Peyer's patch (tissue), 4 donors: ENCODE results near the gene ITPRID1. TPM values are rescaled to one million over a fixed set of nuclear protein-coding genes. Genes with fewer than 3 reads are reported as not detected.

Source experiments
- DNase-seq, 3 donors: peaks; one replicate each; pipeline ENCODE4 v3.0.0-alpha.2; 2017 to 2019
- H3K27ac ChIP-seq, 4 donors: fragments of 200-600 bp; sonication (generic); one replicate each; pipeline ENCODE4 v1.5.1; 2016 to 2019
- H3K27me3 ChIP-seq, 2 donors: fragments of 200-600 bp; sonication (generic); one replicate each; pipeline ENCODE4 v1.5.1; 2019
- H3K36me3 ChIP-seq, 3 donors: fragments of 200-600 bp; sonication (generic); one replicate each; pipeline ENCODE4 v1.5.1; 2016 to 2019
- H3K4me1 ChIP-seq, 4 donors: fragments of 200-600 bp; sonication (generic); one replicate each; pipeline ENCODE4 v1.5.1; 2016 to 2019
- H3K4me3 ChIP-seq, 4 donors: fragments of 200-600 bp; sonication (generic); 1 replicate in 3 of 4; 2 replicates in 1 of 4; pipeline ENCODE4 v1.5.1; 2016 to 2019; ENCODE audit warnings: mild to moderate bottlenecking in 1 of 4
- H3K9me3 ChIP-seq, 4 donors: fragments of 200-600 bp; sonication (generic); one replicate each; pipeline ENCODE4 v1.5.1; 2016 to 2019; ENCODE audit warnings: mild to moderate bottlenecking in 1 of 4
- POLR2A ChIP-seq, 2 donors: fragments of 450-650 bp; IDR thresholded peaks; one replicate each; pipeline ENCODE4 v1.5.1; 2017; ENCODE audit warnings: antibody characterized with exemption in 2 of 2, mild to moderate bottlenecking in 2 of 2, moderate library complexity in 2 of 2
- total RNA-seq, 4 donors: library from RNA; depleted of rRNA; stranded (reverse); fragments of >200 nt; gene quantifications; one replicate each; pipeline ENCODE4 v1.1.0, GENCODE V29; 2016
- TF ChIP-seq, protein P1 (sequence below), 6 experiments: fragments of 450-650 bp in 4 of 6; fragments of 200-600 bp in 2 of 6; sonication (generic) in 1 of 6; IDR thresholded peaks; one replicate each; pipeline ENCODE4 v1.5.1; 2017 to 2019; ENCODE audit warnings: antibody characterized with exemption in 6 of 6, mild to moderate bottlenecking in 3 of 6, moderate library complexity in 1 of 6

The ITPRID1 gene
- total RNA-seq, 4 donors from 2014 or later: 1.2 to 7.4 (median 4.7) TPM

DNA sequence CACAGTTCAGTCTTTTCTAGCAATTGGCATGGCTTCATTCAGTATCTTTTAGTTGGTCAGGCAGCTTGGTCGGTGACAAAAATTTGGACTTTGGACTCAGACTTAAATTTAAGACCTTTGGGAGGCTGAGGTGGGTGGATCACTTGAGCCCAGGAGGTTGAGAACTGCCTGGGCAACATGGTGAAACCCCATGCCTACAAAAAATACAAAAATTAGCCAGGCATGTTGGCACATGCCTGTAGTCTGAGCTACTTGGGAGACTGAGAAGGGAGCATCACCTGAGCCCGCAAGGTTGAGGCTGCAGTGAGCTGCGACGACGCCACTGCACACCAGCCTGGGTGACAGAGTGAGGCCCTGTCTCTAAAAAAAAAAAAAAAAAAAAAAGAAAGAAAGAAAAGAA, 19.5 kb upstream of the ITPRID1 start:
- Histone ChIP-seq H3K9me3 (no peaks in the 10 kb centered on the region), H3K36me3 (no peaks in the 10 kb centered on the region), H3K27me3 (no peaks in the 10 kb centered on the region), H3K4me3 (no peak overlapping the region), H3K4me1 (no peaks in the 10 kb centered on the region), H3K27ac (no peak overlapping the region)
- DNase-seq: no peak
- TF ChIP-seq, protein P1, sequence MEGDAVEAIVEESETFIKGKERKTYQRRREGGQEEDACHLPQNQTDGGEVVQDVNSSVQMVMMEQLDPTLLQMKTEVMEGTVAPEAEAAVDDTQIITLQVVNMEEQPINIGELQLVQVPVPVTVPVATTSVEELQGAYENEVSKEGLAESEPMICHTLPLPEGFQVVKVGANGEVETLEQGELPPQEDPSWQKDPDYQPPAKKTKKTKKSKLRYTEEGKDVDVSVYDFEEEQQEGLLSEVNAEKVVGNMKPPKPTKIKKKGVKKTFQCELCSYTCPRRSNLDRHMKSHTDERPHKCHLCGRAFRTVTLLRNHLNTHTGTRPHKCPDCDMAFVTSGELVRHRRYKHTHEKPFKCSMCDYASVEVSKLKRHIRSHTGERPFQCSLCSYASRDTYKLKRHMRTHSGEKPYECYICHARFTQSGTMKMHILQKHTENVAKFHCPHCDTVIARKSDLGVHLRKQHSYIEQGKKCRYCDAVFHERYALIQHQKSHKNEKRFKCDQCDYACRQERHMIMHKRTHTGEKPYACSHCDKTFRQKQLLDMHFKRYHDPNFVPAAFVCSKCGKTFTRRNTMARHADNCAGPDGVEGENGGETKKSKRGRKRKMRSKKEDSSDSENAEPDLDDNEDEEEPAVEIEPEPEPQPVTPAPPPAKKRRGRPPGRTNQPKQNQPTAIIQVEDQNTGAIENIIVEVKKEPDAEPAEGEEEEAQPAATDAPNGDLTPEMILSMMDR (IDR thresholded peaks at IDR 0.05): no peak

DNA sequence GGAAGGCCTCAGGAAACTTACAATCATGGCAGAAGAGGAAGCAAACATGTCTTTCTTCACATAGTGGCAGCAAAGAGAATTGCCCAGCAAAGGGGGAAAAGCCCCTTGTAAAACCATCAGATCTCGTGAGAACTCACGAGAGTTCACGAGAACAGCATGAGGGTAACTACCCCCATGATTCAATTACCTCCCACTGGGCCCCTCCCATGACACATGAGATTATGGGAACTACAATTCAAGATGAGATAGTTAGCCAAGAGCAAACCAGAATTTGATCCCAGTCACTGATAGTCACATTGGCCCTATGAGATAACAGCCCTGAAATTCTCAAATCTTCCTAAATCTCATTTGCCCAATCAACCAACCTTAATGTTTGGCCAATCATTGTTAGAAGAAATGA, 18.2 kb upstream of the ITPRID1 start:
- H3K27ac ChIP-seq: no peak overlapping the region
- TF ChIP-seq POLR2A (IDR thresholded peaks at IDR 0.05): no peak
- TF ChIP-seq, protein P1 (IDR thresholded peaks at IDR 0.05): no peak
- H3K4me3 ChIP-seq: no peak overlapping the region
- no peak for DNase-seq
- H3K4me1 ChIP-seq: no peaks in the 10 kb centered on the region
- no peaks in the 10 kb centered on the region for H3K27me3 ChIP-seq
- H3K36me3 ChIP-seq: no peaks in the 10 kb centered on the region
- no peaks in the 10 kb centered on the region for H3K9me3 ChIP-seq

DNA sequence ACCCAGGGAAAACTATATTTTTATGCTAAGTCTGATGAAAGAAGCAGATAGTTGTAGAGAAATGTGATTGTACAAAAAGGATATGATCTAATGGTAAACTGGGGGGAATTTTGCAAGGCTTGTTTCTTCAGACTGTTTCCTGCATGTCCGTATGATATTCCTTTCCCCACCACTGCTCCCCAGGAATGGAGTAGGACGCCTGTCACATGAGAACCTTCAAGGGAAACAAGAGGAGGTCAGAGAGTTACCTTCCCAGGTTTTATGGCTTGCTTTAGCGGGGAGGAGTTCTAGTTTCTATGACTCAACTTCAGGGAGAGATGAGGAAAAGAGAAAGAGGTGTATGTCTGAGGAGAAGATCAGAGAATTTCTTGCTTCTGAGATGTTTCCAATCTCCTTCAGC, 16.4 kb upstream of the ITPRID1 start:
- Histone ChIP-seq H3K4me1 (no peaks in the 10 kb centered on the region), H3K36me3 (no peaks in the 10 kb centered on the region), H3K27ac (no peak overlapping the region), H3K9me3 (no peaks in the 10 kb centered on the region), H3K27me3 (no peaks in the 10 kb centered on the region), H3K4me3 (no peak overlapping the region)
- TF ChIP-seq, protein P1 (IDR thresholded peaks at IDR 0.05): no peak
- TF ChIP-seq POLR2A (IDR thresholded peaks at IDR 0.05): no peak
- no peak for DNase-seq

DNA sequence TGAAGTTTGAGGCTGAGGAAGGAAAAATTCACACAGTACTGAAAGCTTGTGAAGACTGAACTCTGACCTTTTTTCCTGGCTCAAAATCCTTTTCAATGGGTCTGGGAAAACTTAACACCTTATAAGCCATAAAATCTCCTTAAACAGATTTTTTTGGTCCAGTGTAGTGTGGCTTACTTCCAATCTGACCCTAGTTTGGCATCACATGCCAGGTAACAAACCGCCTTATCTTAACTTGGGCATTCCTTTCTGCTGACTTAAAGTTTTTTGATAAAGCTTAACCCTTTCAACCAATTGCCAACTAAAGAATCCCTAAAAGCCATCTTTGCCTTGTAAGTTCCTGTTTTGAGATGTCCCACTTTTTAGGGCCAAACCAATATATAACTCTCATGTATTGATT, 13.2 kb upstream of the ITPRID1 start:
- no peak overlapping the region for H3K27ac ChIP-seq

DNA sequence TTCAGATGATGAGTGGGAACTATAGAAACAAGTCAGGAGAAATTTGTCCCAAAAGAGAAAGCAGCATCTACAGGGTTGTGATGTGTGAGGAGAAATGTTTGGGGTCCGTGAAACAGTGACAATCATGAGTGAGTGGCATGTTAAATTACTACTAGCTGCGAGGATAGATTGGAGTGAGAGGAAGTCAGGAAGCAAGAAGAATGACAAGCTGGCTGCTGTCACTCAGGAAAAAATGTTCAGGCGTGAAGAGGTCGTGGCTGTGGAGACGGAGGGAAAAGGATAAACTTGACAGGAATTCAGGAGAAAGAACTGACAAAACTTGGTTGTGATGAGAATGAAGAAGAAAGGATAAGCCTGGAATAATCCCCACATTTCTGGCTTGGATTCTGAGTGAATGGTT, 5.1 kb upstream of the ITPRID1 start:
- Histone ChIP-seq H3K27me3 (no peaks in the 10 kb centered on the region), H3K4me3 (no peak overlapping the region), H3K4me1 (no peaks in the 10 kb centered on the region), H3K27ac (no peak overlapping the region), H3K9me3 (no peaks in the 10 kb centered on the region), H3K36me3 (no peaks in the 10 kb centered on the region)
- DNase-seq: no peak
- no peak for TF ChIP-seq POLR2A (IDR thresholded peaks at IDR 0.05)
- TF ChIP-seq, protein P1 (IDR thresholded peaks at IDR 0.05): no peak

More for the DNA sequence above, 13.2 kb upstream of the ITPRID1 start:
- Histone ChIP-seq H3K36me3 (no peaks in the 10 kb centered on the region), H3K4me1 (no peaks in the 10 kb centered on the region), H3K27me3 (no peaks in the 10 kb centered on the region), H3K4me3 (no peak overlapping the region), H3K9me3 (no peaks in the 10 kb centered on the region)
- TF ChIP-seq POLR2A (IDR thresholded peaks at IDR 0.05): no peak
- TF ChIP-seq, protein P1 (IDR thresholded peaks at IDR 0.05): no peak
- DNase-seq: no peak

DNA sequence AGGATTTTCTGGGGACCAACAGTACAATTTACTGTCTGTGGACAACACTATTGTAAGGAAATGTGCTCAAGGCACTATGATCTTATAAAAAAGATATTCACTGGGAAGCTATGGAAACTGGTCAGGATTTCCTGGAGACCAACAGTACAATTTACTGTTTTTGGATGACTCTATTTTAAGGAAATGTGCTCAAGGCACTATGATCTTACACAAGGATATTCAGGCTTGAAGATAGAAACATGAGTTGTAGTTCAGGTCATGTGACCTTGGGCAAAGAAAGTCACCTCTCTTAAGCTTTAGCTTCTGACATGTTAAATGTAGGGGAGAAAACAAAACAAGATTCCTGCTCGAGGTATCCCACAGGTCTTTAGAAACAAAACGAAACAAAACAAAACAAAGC, 1.7 kb upstream of the ITPRID1 start:
- TF ChIP-seq POLR2A (IDR thresholded peaks at IDR 0.05): no peak
- TF ChIP-seq, protein P1 (IDR thresholded peaks at IDR 0.05): no peak
- H3K4me1 ChIP-seq: no peaks in the 10 kb centered on the region
- no peaks in the 10 kb centered on the region for H3K27me3 ChIP-seq
- DNase-seq: no peak
- H3K4me3 ChIP-seq: no peak overlapping the region
- no peak overlapping the region for H3K27ac ChIP-seq
- H3K9me3 ChIP-seq: no peaks in the 10 kb centered on the region
- H3K36me3 ChIP-seq: no peaks in the 10 kb centered on the region
